ENCODE results near the gene MRFAP1L1.
"Not testable (repeated sequence)": the region's sequence is repeated elsewhere in the genome, so short reads cannot be mapped to it uniquely, and the experiment has no call there.

The MRFAP1L1 gene

DNA sequence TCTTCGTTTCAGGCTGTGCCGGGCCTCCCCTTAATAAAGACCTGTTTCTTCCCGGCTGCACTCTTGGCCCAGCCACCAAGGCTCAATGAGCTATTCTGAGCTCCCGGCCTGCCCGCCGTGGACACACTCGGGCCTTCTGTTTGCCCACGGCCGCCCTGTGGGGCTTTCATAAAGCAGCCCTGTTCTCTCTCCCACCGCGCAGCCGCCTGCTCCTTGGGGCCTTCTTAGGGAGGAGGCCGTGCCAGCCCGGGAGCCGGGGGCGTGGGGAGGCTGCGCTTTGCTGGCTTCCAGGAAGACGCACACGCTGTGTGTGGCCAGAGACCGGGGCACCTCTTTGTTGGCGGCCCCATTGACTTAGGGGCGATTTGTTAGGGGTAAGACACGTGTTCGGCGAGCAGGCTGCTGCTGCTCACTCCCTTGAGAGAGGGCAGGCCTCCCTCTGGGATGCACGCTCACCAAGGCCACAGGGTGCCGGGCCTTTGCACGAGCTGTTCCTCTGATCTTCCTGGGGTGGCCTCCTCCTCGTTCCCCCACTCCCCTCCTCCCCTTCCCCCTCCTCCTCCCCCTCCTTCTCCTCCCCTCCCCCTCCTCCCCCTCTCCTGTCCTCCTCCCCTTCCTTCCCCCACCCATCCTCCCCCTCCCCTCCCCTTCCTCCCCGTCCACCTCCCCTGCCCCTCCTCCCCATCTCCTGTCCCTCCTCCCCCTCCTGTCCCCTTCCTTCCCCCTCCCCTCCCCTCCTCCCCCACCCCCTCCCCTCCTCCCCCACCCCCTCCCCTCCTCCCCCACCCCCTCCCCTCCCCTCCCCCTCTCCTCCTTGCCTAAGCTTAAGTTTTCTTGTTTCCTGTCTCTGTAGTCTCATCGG lies 17.6 kb upstream of the MRFAP1L1 start:
- Histone ChIP-seq H3K27me3 (ENCODE audit: insufficient read depth, poor library complexity, severe bottlenecking) (no peaks in the 10 kb centered on the region), H3K4me3 (replicated peaks; ENCODE audit: insufficient read depth, low read length) (no peak overlapping the region), H3K27ac (replicated peaks) (no peak overlapping the region)
- TF ChIP-seq GABPA (IDR thresholded peaks at IDR 0.05; ENCODE audit: low read depth) (no peak), POLR2AphosphoS5 (IDR thresholded peaks at IDR 0.05; ENCODE audit: low read depth) (no peak), SPI1 (IDR thresholded peaks at IDR 0.05; ENCODE audit: borderline replicate concordance, low read depth) (no peak)
- TF ChIP-seq, protein P1, sequence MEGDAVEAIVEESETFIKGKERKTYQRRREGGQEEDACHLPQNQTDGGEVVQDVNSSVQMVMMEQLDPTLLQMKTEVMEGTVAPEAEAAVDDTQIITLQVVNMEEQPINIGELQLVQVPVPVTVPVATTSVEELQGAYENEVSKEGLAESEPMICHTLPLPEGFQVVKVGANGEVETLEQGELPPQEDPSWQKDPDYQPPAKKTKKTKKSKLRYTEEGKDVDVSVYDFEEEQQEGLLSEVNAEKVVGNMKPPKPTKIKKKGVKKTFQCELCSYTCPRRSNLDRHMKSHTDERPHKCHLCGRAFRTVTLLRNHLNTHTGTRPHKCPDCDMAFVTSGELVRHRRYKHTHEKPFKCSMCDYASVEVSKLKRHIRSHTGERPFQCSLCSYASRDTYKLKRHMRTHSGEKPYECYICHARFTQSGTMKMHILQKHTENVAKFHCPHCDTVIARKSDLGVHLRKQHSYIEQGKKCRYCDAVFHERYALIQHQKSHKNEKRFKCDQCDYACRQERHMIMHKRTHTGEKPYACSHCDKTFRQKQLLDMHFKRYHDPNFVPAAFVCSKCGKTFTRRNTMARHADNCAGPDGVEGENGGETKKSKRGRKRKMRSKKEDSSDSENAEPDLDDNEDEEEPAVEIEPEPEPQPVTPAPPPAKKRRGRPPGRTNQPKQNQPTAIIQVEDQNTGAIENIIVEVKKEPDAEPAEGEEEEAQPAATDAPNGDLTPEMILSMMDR (IDR thresholded peaks at IDR 0.05; ENCODE audit: insufficient read depth, low read length), result no peak
- no peak for DNase-seq (ENCODE audit: low read depth in 1 of 2, low spot score in 1 of 2)

DNA sequence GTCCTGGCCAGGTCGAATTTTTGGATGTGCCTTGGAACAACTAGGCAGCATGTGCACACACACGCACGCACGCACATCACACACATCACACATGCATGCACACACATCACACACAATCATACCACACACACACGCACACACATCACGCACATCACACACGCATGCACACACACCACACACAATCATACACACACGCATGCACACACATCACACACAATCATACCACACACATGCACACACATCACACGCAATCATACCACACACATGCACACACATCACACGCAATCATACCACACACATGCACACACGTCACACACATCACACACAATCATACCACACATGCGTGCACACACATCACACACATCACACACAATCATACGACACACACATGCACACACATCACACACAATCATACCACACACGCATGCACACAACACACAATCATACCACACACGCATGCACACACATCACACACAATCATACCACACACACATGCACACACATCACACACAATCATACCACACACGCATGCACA lies 15.8 kb upstream of the MRFAP1L1 start:
- not testable (repeated sequence) for DNase-seq (ENCODE audit: low read depth in 1 of 2, low spot score in 1 of 2); H3K27ac ChIP-seq (replicated peaks); H3K4me3 ChIP-seq (replicated peaks; ENCODE audit: insufficient read depth, low read length); H3K27me3 ChIP-seq (ENCODE audit: insufficient read depth, poor library complexity, severe bottlenecking)

DNA sequence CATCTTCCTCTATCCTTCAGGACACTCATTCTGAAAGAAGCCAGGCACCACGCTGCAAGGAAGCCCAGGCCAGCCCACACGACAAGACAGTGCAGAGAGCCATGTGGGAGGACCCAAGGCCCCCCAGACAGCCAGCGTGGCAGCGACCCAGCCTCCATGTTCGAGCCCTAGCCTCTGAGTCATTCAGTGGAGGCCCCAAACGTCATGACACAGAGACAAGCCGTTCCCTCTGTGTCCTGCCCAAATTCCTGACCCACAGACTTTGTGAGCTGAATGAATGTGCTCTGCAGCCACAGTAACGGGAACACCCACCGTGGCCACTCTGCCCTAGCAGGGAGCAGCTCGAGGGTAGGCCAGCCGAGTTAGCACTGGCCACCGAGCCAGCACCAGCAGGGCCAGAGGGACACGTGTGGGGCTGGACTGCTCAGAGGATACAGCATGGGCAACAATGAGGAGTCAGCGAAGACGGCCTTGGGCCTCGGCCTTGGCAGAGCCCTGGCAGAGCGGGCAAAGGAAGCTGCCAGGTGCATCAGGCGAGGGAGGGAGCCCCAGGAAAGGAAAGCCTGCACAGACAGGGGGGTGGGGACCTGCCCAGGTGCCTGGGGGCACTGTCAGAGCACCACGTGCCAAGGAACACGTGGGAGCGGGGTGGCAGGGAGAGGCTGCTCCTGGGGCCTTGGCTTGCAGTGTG lies 14.9 kb upstream of the MRFAP1L1 start:
- no peak overlapping the region for H3K4me3 ChIP-seq (replicated peaks; ENCODE audit: insufficient read depth, low read length)
- no peak for DNase-seq (ENCODE audit: low read depth in 1 of 2, low spot score in 1 of 2)
- H3K27me3 ChIP-seq (ENCODE audit: insufficient read depth, poor library complexity, severe bottlenecking), result no peaks in the 10 kb centered on the region
- no peak for TF ChIP-seq SPI1 (IDR thresholded peaks at IDR 0.05; ENCODE audit: borderline replicate concordance, low read depth)
- TF ChIP-seq, protein P1 (IDR thresholded peaks at IDR 0.05; ENCODE audit: insufficient read depth, low read length), result no peak
- TF ChIP-seq POLR2AphosphoS5 (IDR thresholded peaks at IDR 0.05; ENCODE audit: low read depth), result no peak
- no peak for TF ChIP-seq GABPA (IDR thresholded peaks at IDR 0.05; ENCODE audit: low read depth)
- no peak for TF ChIP-seq REST (IDR thresholded peaks at IDR 0.05; ENCODE audit: insufficient replicate concordance, low read depth)
- no peak overlapping the region for H3K27ac ChIP-seq (replicated peaks)

DNA sequence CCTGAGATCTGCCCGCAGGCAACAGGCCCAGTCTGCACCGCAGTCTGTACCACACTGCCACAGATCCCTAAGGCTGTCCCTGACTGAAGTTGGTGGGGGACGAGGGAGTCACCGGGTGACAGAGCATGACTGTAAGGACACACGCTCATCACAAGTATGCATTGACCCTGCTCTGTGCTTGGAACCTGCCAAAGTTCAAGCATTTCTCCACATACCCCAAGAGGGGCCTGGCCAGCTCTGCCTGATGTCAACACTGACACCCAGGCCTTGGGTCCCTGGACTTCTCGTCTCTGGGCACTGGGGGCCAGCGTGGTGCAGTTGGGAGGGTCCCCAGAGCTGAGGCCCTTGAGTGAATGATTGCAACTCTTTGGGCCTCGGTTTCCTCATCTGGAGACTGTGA lies 14.2 kb upstream of the MRFAP1L1 start:
- TF ChIP-seq POLR2AphosphoS5 (IDR thresholded peaks at IDR 0.05; ENCODE audit: low read depth), result no peak
- TF ChIP-seq GABPA (IDR thresholded peaks at IDR 0.05; ENCODE audit: low read depth), result no peak
- TF ChIP-seq, protein P1 (IDR thresholded peaks at IDR 0.05; ENCODE audit: insufficient read depth, low read length), result no peak
- TF ChIP-seq REST (IDR thresholded peaks at IDR 0.05; ENCODE audit: insufficient replicate concordance, low read depth), result no peak
- no peak for TF ChIP-seq SPI1 (IDR thresholded peaks at IDR 0.05; ENCODE audit: borderline replicate concordance, low read depth)
- H3K4me3 ChIP-seq (replicated peaks; ENCODE audit: insufficient read depth, low read length), result no peak overlapping the region
- no peak for DNase-seq (ENCODE audit: low read depth in 1 of 2, low spot score in 1 of 2)
- H3K27ac ChIP-seq (replicated peaks), result no peak overlapping the region
- no peaks in the 10 kb centered on the region for H3K27me3 ChIP-seq (ENCODE audit: insufficient read depth, poor library complexity, severe bottlenecking)
